Body of pancreas (tissue), 4 donors: ENCODE data around the gene IZUMO4. TPM values are rescaled to one million over a fixed set of nuclear protein-coding genes. Genes with fewer than 3 reads are reported as not detected.

Source experiments
- ATAC-seq: fragments of 150-250 bp; one replicate; pipeline ENCODE4 v1.9.1; 2016
- DNase-seq, 4 donors: peaks; one replicate each; pipeline ENCODE4 v3.0.0-alpha.2; 2019
- H3K27ac ChIP-seq, 4 donors: fragments of 200-600 bp; sonication (generic); 1 replicate in 3 of 4; 2 replicates in 1 of 4; pipeline versions ENCODE4 v1.5.1 to v1.6.1; 2016 to 2019; ENCODE audit warnings: mild to moderate bottlenecking in 1 of 4, mixed read lengths in 1 of 4, moderate library complexity in 1 of 4
- H3K27me3 ChIP-seq, 2 donors: fragments of 200-600 bp; sonication (generic); one replicate each; pipeline ENCODE4 v1.6.0; 2016; ENCODE audit warnings: mild to moderate bottlenecking in 1 of 2
- H3K36me3 ChIP-seq, 2 donors: fragments of 200-600 bp; sonication (generic); replicated peaks in 1 of 2; 2 replicates each; pipeline ENCODE4 v1.5.1; 2016; ENCODE audit warnings: low read depth in 2 of 2; ENCODE audit not compliant: insufficient read depth in 1 of 2
- H3K4me1 ChIP-seq: fragments of 200-600 bp; sonication (generic); one replicate; pipeline ENCODE4 v1.6.0; 2016
- H3K4me3 ChIP-seq, 2 donors: fragments of 200-600 bp; sonication (generic); 1 replicate in 1 of 2; 2 replicates in 1 of 2; pipeline ENCODE4 v1.5.1; 2016 to 2019
- H3K9me3 ChIP-seq, 3 donors: fragments of 200-600 bp; sonication (generic); 1 replicate in 2 of 3; 2 replicates in 1 of 3; pipeline ENCODE4 v1.5.1; 2016
- POLR2A ChIP-seq, 3 donors: fragments of 450-650 bp; IDR thresholded peaks; one replicate each; pipeline ENCODE4 v1.6.1; 2016; ENCODE audit warnings: antibody characterized with exemption in 3 of 3, mild to moderate bottlenecking in 2 of 3
- WGBS, 2 donors: methylation state at CpG; one replicate each; pipeline ENCODE4 v1.1.5; 2017; 5-methylcytosine and 5-hydroxymethylcytosine counted together
- intact Hi-C: fragments of 100-400 bp; cut with DNase I; formaldehyde crosslinking; loops from one replicate; pipeline ENCODE4 v1.15.1; 2023
- total RNA-seq, 2 donors: library from RNA; depleted of rRNA; stranded (reverse); fragments of >200 nt; gene quantifications; one replicate each; pipeline ENCODE4 v1.1.0, GENCODE V29; 2016
- TF ChIP-seq, protein P1 (sequence below), 7 experiments: fragments of 450-650 bp in 4 of 7; fragments of 200-600 bp in 3 of 7; sonication (generic) in 3 of 7; IDR thresholded peaks; one replicate each; pipeline ENCODE4 v1.5.1; 2016 to 2019; ENCODE audit warnings: antibody characterized with exemption in 7 of 7

The IZUMO4 gene
- total RNA-seq, 2 donors from 2014 or later = 3.4 to 4.0 TPM

DNA sequence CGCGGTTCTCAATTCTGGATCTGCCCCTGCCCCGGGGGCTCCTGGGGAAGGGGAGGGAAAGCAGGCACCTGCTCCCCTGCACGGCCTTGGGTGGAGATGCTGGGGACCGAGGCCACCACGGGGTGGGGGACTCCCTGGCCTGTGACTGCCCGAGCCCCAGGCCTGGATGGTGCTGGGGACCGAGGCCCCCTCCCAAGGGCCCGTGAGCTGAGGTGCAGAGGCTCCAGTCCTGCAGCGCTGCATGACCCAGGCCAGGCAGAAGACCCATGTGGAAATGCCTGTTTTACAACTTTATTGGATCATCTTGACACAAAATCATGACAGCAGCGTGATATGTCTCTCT is 4.0 kb downstream of the IZUMO4 start:
- H3K4me1 ChIP-seq = peaks cover 15% of the 10 kb centered on the region

DNA sequence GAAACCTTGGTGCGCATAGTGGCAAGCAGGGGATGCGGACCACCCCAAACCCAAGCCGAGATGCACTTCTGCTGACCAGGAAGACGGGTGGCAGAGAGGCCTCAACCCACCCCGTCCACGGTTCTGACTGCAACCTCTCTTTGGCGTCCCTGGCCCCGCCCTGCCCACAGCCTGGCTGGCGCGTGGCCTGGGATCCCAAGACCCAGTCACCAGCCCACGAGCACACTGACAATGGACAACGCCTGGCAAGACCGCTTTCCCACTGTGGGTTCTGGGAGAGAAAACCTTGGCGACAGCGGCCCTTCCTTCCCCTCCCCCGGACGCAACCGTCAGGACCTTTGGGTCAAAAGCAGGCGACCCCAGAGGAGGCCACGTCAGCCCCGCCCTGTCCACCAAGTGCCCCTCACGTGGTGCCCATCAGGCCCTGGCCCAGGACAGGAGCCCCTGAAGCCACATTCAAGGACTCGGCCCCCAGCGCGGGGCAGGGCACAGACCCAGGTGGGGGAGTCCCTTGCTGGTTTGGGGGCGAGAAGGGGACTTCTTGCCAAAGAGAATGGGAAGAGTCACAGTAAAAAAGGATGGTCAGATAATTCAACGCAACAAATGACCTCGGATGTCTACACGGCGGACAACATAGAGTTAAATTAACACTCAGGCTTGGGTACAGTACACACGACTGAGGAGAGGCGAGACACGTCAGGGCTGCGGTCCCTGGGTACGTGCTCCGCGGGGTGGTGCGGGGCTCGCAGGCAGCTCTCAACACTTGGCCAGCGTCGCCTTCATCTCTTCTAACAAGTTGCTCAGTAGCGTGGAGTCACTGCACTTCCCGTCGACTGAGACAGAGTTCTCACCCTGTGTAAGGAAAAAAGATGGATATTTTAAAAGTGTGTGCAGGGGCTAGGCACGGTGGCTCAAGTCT is 5.0 kb downstream of the IZUMO4 start:
- intact Hi-C loops = no loop called here
- ATAC-seq (no peak), DNase-seq (no peak)
- Histone ChIP-seq H3K27me3 (no peaks in the 10 kb centered on the region), H3K36me3 (peaks cover 12 to 20% of the 10 kb centered on the region in 2 donors), H3K27ac (no peak overlapping the region), H3K9me3 (no peaks in the 10 kb centered on the region), H3K4me1 (peaks cover 15% of the 10 kb centered on the region), H3K4me3 (no peak overlapping the region)
- 87 to 92% methylated on average over 36 to 39 of the region's 45 CpGs for WGBS, 2 donors
- no peak for TF ChIP-seq POLR2A (IDR thresholded peaks at IDR 0.05)
- TF ChIP-seq, protein P1, sequence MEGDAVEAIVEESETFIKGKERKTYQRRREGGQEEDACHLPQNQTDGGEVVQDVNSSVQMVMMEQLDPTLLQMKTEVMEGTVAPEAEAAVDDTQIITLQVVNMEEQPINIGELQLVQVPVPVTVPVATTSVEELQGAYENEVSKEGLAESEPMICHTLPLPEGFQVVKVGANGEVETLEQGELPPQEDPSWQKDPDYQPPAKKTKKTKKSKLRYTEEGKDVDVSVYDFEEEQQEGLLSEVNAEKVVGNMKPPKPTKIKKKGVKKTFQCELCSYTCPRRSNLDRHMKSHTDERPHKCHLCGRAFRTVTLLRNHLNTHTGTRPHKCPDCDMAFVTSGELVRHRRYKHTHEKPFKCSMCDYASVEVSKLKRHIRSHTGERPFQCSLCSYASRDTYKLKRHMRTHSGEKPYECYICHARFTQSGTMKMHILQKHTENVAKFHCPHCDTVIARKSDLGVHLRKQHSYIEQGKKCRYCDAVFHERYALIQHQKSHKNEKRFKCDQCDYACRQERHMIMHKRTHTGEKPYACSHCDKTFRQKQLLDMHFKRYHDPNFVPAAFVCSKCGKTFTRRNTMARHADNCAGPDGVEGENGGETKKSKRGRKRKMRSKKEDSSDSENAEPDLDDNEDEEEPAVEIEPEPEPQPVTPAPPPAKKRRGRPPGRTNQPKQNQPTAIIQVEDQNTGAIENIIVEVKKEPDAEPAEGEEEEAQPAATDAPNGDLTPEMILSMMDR (IDR thresholded peaks at IDR 0.05) = no peak

More for the DNA sequence above, 4.0 kb downstream of the IZUMO4 start:
- no peak for DNase-seq
- WGBS, 2 donors = 84 to 100% methylated on average over 2 to 11 of the region's 11 CpGs
- intact Hi-C loops = no loop called here
- H3K27me3 ChIP-seq = no peaks in the 10 kb centered on the region
- H3K9me3 ChIP-seq = no peaks in the 10 kb centered on the region
- no peak for ATAC-seq
- peaks cover 8 to 14% of the 10 kb centered on the region in 2 donors for H3K36me3 ChIP-seq
- TF ChIP-seq, protein P1 (IDR thresholded peaks at IDR 0.05) = no peak
- no peak for TF ChIP-seq POLR2A (IDR thresholded peaks at IDR 0.05)
- no peak overlapping the region for H3K4me3 ChIP-seq
- no peak overlapping the region for H3K27ac ChIP-seq

DNA sequence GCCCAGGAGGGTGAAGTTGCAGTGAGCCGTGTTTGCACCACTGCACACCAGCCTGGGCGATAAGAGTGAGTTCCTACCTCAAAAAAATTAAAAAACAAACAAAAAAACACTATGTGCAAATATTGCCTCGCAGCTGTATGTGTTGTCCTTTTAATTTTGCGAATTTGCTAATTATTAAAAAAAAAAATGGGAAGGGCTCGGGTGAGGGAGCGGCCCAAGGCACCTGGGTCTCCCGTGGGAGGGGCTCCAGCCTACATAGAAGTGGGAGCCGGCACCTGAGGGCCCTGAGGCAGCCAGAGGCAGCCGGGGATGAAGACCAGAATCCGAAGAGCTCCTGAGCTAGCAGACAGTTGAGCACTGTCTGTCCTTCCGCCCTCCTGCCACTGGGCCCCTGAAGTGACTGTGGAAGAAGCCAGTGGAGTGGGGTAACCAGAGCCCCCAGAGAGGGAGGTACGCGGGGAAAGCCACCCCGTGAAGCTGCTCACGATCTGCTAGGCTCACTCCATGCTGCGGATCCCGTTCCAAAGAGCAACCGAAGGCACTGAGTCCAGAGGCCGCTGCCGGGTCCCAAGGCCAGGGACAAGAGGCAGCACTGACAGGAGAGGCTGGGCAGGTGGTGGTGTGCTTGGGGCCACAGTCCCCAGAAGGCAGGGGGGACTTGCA is 6.5 kb downstream of the IZUMO4 start:
- DNase-seq (no peak), ATAC-seq (no peak)
- H3K9me3 ChIP-seq = no peaks in the 10 kb centered on the region
- H3K27ac ChIP-seq = no peak overlapping the region
- H3K4me3 ChIP-seq = no peak overlapping the region
- no peak for TF ChIP-seq POLR2A (IDR thresholded peaks at IDR 0.05)
- TF ChIP-seq, protein P1 (IDR thresholded peaks at IDR 0.05) = no peak
- intact Hi-C loops = no loop called here
- 73 to 82% methylated on average over 17 to 19 of the region's 20 CpGs for WGBS, 2 donors
- H3K27me3 ChIP-seq = no peaks in the 10 kb centered on the region
- H3K4me1 ChIP-seq = peaks cover 1% of the 10 kb centered on the region
- H3K36me3 ChIP-seq = peaks cover 15 to 24% of the 10 kb centered on the region in 2 donors

DNA sequence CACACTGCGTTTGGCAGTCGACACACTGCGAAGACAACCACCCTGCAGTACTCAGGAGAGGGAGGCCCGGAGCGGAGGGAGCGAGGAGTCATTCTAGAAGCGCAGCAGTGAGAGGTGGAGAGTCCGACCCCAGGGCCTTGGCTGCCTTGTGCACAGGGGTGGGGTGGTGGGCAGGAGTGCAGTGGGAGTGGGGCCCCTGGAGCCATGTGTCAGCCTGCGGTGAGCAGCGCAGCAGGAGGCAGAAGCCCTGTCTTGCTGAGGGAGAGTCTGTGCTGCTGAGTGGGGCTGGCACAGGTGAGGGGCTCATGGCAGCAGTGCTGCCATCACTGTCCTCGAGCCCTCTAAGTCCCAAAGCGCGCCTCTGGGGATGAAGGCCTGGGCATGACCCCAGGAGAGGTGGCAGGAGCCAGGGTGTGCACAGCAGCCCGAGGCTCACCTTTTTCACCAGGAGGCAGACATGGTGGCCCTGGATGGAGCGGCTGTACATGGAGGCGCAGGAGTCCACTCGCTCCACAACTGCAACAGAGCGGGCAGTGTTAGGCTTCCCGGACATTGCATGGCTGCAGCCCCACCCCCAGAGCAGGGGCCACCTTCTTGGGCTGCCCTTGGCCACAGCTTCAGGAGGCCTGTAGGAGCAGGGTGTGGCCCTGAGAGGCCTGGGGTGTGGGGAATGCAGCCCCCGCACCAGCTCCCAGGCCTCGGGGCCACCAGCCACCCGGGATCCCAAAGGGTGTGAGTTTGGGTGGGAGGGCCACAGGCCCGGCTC is 11.7 kb downstream of the IZUMO4 start:
- no peaks in the 10 kb centered on the region for H3K4me1 ChIP-seq
- no peaks in the 10 kb centered on the region for H3K9me3 ChIP-seq
- ATAC-seq (no peak), DNase-seq (no peak)
- no peak overlapping the region for H3K4me3 ChIP-seq
- H3K27ac ChIP-seq = no peak overlapping the region
- WGBS, 2 donors = 92 to 95% methylated on average over 11 to 22 of the region's 23 CpGs
- peaks cover 48 to 59% of the 10 kb centered on the region in 2 donors for H3K36me3 ChIP-seq
- H3K27me3 ChIP-seq = no peaks in the 10 kb centered on the region
- intact Hi-C loops = no loop called here
- TF ChIP-seq, protein P1 (IDR thresholded peaks at IDR 0.05) = no peak
- TF ChIP-seq POLR2A (IDR thresholded peaks at IDR 0.05) = no peak
